ENCODE measurements around the gene COMMD3.
"Not testable (repeated sequence)": the region's sequence is repeated elsewhere in the genome, so short reads cannot be mapped to it uniquely, and the experiment has no call there.

Gene COMMD3

DNA sequence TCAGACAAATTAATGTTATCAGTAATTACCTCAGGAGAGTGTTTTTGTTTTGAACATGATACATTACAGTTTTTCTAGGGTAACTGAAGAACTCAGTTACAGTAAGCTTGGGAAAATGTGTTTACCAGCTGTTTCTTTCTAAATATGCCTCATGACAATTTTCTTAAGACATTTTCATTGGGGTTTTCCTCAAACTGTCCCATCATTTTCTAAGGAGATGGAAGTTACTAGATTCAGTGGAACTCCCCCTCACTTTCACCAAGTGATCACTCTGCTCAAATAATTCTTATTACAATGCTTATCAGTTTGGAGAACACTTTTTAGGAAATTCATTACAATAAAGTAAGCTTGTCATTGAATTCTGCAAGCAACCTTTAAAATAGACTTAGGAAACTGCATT is 22.7 kb downstream of the COMMD3 start:
- no peak for DNase-seq (ENCODE audit: low spot score)

DNA sequence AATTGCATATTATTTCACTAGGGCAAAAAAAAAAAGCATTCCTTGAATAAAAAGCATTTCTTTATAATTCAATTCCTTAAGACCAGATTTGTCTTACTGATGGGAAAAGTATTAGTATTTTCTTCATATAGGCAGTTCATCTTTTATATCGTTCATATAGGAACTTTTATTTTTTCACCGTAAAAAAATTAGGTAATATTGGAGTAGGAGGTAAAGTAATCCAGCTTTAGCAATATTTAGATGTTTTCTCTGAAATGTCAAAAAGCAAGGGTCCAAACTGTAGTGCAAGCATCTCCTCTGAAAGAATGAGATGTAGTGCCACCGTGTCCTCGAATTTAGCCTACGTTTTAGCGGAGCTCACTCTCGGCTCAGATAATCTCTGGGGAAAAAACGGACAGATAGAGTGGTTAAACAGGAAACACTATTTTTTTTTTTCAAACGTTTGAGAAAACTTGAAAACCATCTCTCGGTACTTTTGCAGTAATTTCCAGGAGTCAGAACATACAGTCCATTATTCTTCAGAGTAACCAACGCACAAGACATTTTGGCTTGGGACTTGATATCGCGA is 23.7 kb downstream of the COMMD3 start:
- DNase-seq (ENCODE audit: low spot score) = no peak

DNA sequence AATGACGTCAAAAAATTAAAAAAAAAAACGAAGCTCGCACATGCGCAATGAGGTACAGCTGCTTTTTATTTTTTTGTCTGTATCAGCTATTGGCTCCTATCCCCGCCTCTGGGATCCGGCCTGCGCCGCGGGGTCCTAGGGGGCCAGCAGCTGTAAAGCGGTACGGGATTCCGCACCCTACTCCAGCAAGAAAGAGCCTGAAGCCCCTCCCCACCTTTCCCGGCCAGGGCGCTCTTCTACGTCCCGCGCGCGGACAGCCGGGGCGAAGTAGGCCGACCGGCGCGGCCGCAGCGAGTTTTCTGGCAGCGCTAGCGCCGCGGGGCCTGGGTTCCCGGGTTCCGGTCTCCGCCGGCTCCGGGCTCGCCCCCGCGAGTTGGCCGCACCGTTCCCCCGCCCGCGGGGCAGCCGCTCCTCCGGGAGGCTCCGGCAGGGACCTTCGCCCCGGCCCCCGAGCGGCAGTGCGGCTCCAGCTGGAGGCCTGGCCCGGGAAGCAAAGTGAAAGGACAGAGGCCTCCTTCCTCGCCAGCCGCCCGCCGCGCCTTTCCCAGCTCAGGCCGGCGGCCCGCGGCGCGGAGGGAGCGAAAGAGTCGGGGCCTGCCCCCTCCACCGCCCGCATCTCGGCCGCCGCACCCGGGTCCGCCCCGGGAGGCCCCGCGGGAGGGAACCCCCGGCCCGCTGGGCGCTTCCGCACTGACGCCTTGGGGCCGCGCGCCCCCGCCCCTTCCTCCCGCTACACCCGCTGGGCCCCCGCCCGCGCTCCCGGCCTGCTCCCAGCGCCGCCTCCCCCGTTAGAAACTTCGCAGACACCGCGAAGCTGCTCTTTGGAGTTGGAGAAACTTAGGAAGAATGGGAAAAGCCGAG is 24.4 kb downstream of the COMMD3 start:
- DNase-seq (ENCODE audit: low spot score) = peak; percentile 89

DNA sequence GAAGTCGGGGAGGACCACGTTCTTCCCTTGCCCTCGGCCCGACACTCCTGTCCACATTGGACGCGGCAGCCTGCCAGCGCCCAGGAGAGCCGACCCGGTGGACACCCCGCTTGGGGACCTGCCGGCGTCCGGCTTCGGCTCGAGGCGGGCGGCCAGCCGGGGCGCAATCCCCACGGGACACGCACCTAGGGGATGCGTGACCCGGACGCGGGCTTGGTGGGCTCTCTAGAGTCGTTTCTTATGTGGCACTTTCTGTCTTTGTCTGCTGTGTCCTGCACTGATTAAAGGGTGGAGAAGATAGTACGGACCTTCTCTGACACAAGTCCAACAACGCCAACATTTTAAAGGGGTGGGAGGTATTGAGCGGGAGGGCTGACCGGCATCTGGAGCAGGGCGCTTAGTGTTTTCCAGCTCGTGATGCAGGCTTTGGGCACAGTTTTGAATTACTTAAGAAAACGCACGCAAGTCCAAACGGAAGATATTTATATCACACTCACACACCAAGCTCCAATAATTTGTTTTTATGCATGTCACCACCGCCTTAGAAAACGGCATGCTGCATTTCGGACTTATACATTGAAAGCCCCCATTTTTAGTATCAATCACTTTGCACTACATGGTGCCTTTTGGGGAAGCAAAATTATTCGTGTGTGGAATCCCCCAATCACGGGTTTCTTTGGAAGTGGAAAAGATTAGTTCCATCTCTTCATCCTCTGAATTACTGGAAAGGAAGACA is 25.2 kb downstream of the COMMD3 start:
- no peak for DNase-seq (ENCODE audit: low spot score)

GRCh38 chr10:22341926-22342196 is 25.7 kb downstream of the COMMD3 start:
- no peak for DNase-seq (ENCODE audit: low spot score)

DNA sequence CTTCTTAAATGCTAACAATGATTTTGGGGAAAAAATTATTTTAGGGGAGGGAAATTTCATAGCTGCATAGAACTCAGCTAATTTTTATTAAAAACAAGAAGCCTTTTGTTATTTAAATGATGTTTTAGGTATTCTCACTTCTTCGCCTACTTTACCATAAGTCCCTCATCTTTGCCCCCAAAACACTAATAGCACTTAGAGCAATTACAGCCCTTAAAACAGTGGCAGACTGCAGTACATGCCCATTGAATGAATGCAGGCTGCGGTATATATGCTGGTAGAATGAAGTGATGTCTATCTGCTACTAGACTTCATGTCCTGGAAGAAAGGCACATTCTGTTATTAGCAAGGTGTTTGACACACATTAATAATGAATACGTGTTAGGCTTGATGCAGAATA is 26.2 kb downstream of the COMMD3 start:
- DNase-seq (ENCODE audit: low spot score) = no peak

DNA sequence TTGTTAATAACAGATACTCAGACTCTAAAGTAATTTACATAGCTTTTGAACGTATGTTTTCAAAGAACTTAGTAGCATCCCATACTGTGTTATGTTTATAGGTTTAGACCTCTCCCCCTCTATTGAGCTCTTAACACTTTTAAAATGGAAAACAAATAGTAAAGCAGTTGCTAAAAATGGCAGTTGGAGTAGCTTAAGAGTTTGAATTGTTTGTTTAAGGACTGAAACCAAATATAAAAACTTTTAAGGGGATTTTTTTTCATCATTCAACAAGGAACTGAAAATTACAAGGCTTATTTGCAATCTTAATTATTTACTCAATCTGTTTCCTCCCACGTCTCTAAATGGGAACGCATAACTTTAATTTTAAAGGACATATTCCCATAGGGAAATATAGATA is 27.5 kb downstream of the COMMD3 start:
- no peak for DNase-seq (ENCODE audit: low spot score)

- DNase-seq (ENCODE audit: low spot score) = no peak
These were observed 28.1 kb downstream of the COMMD3 start for GRCh38 chr10:22344249-22344648.

GRCh38 chr10:22344781-22345300 is 28.7 kb downstream of the COMMD3 start:
- no peak for DNase-seq (ENCODE audit: low spot score)

GRCh38 chr10:22345301-22346095 is 29.3 kb downstream of the COMMD3 start, which contains the start of gene SPAG6:
TSS of gene SPAG6 (plus strand) at chr10:22345496. CDS start at chr10:22345612, 116 bp downstream.
- DNase-seq (ENCODE audit: low spot score) = no peak

GRCh38 chr10:22346096-22346661 is 30.0 kb downstream of the COMMD3 start:
- no peak for DNase-seq (ENCODE audit: low spot score)

- DNase-seq (ENCODE audit: low spot score) = no peak
These were observed 33.6 kb downstream of the COMMD3 start for GRCh38 chr10:22349755-22350154.

GRCh38 chr10:22351131-22351703 is 35.0 kb downstream of the COMMD3 start:
- no peak for DNase-seq (ENCODE audit: low spot score)

GRCh38 chr10:22356324-22356873 is 40.2 kb downstream of the COMMD3 start:
- DNase-seq (ENCODE audit: low spot score) = no peak

DNA sequence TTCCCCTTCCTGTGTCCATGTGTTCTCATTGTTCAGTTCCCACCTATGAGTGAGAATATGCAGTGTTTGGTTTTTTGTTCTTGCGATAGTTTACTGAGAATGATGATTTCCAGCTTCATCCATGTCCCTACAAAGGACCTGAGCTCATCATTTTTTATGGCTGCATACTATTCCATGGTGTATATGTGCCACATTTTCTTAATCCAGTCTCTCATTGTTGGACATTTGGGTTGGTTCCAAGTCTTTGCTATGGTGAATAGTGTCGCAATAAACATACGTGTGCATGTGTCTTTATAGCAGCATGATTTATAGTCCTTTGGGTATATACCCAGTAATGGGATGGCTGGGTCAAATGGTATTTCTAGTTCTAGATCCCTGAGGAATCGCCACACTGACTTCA is 41.6 kb downstream of the COMMD3 start:
- DNase-seq (ENCODE audit: low spot score) = not testable (repeated sequence)

DNA sequence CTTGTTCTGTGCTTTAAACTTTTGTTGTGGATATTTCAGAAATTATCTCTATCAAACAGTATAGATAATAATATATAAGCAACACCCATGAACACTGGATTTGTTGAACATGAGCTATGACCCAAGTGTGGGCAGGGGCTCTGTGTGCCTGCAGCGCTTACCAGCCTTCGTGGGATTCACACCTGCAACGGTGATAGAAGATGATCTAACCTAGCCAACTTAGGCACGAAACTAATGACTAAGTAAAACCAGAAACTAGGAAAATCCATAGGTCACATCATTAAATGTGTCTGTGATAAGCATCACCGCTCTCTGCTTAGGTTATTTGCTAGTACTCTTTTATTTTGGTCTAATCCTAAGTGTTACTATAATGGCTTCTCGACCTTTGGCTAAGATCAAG is 47.1 kb downstream of the COMMD3 start:
- no peak for DNase-seq (ENCODE audit: low spot score)

DNA sequence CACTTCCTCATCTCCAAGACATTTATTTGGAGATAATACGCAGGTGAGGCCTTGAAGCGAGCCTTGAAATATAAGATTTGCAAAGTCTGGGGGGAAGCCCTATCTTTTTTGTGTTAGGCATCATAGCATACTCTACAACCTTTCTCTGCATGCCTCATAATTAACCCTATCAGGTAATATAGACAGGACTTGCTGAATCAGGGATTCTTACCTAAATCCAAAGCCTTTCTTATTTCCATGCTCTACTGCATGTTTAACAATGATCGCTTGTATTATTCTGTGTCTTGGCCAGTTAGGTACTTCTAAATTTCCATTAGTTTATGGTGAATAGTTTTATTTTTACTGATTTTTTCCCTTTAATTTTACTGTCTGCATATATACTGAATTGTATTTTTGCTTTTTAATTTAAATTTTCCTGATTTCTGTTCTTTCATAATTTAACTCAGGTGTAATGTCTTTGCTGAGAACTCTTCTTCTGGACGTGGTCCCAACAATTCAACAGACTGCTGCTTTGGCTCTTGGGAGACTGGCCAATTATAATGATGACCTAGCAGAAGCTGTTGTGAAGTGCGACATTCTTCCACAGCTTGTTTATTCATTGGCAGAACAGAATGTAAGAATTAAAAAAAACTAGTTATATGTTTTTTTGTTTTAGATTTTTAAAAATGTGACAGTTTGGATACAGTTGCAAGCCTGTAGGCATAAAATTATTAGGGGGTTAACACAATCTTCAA is 48.4 kb downstream of the COMMD3 start:
- no peak for DNase-seq (ENCODE audit: low spot score)

DNA sequence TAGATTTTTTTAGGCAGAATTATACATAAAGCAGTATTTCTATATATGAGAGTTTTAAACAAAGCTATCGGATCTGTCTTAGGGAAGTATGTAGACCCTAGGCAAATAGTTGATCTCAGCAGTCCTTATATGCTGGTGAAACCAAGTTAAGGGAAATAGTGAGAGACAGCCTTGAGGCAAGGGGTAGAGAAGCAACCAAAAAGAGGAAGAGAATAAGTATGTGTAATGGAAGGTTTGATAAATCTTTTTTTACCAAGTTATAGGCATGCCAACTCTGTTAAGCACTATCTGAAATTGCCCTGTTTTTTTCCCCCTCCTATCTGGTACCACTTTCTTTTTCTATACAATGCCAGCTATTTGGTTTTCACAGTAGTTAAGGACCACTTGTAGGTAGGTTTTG is 49.0 kb downstream of the COMMD3 start:
- DNase-seq (ENCODE audit: low spot score) = no peak

DNA sequence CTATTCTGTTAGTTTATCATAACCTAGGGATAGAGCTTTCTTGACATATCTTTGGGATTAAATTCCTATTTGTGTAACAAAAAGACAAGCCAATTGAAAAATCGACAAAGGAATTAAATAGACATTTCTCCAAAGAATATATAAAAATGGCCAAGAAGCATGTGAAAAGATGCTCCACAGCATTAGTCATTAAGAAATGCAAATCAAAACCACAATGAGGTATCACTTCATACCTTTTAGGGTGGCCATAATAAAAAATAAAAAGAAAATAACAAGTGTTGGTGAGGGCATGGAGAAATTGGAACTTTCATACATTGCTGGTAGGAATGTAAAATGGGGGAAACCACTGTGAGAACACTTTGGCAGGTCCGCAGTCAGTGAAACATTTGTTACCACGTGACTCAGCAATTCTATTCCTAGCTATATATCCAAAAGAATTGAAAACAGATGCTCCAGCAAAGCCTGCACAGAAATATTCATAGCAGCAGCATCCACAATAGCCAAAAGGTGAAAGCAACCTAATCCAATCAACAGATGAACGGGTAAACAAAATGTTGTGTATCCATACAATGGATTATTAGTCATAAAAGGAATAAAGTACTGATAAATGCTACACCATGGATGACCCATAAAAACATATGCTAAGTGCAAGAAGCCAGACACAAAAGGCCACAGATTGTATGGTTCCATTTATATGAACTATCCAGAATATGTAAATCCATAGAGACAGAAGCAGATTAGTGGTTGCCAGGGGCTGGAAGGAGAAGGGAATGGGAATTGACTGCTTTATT is 49.7 kb downstream of the COMMD3 start:
- DNase-seq (ENCODE audit: low spot score) = no peak

GRCh38 chr10:22366435-22366703 is 50.2 kb downstream of the COMMD3 start:
- no peak for DNase-seq (ENCODE audit: low spot score)

Measured in HuH-7 (cell line).